K562 (cell line): ENCODE measurements around the gene RPL15. TPM values are rescaled to one million over a fixed set of nuclear protein-coding genes. Genes with fewer than 3 reads are reported as not detected.

Experiments used
- ATAC-seq: fragments of 200-7000 bp; cut with Tn5 transposase; 3 replicates; pipeline ENCODE4 v1.9.1; 2020; ENCODE audit warnings: moderate library complexity
- BruUV-seq: library from RNA; stranded (reverse); fragments of 400-500 nt; replicated peaks from 2 replicates; lab custom pipeline; 2021; lab: Mats Ljungman, UMichigan
- CTCF ChIA-PET: fragments of 300-600 bp; formaldehyde crosslinking; extraction: SDS; loops from one replicate; lab custom pipeline; 2021; ENCODE audit warnings: low intra/inter-chr PET ratio; lab: Yijun Ruan, JAX
- POLR2A ChIA-PET: fragments of 300-600, 350-650 bp; sonication (Branson Sonifier 250); formaldehyde crosslinking; extraction: SDS; loops from one replicate; lab custom pipeline; 2021; ENCODE audit warnings: antibody characterized with exemption, inconsistent platforms; lab: Yijun Ruan, JAX
- DNase-seq, 4 experiments: peaks; one replicate each; pipeline versions ENCODE4 v3.0.0 to v3.0.0-alpha.2; 2011 to 2018; ENCODE audit warnings: low spot score in 3 of 4, mixed read lengths in 3 of 4; ENCODE audit errors: extremely low read depth in 1 of 4
- FAIRE-seq: peaks from 2 replicates; lab custom pipeline; 2011; peaks lifted over from hg19 to GRCh38; lab: Jason Lieb, UNC
- H2AFZ ChIP-seq: 2 replicates; pipeline ENCODE4 v1.6.0; 2011; ENCODE audit warnings: low read depth, low read length, control low read depth, inconsistent platforms
- H3K27ac ChIP-seq: fragments of 200-600 bp; 3 replicates; pipeline ENCODE4 v1.8.0; 2011; ENCODE audit warnings: low read depth, mild to moderate bottlenecking, control low read depth, inconsistent platforms, low read length, moderate library complexity, mixed read lengths; ENCODE audit errors: extremely low read depth
- H3K27me3 ChIP-seq, 2 experiments: fragments of 300-600 bp in 1 of 2; 2 replicates in 1 of 2; 3 replicates in 1 of 2; pipeline versions ENCODE4 v1.6.0 to v1.8.0; 2011; ENCODE audit warnings: inconsistent platforms in 2 of 2, low read length in 2 of 2, mild to moderate bottlenecking in 1 of 2, mixed read lengths in 1 of 2, moderate library complexity in 1 of 2; ENCODE audit not compliant: control insufficient read depth in 2 of 2, insufficient read depth in 2 of 2
- H3K36me3 ChIP-seq: fragments of 300-600 bp; 3 replicates; pipeline ENCODE4 v1.8.0; 2011; ENCODE audit warnings: mild to moderate bottlenecking, low read length, inconsistent platforms; ENCODE audit not compliant: control insufficient read depth, insufficient read depth
- H3K4me1 ChIP-seq, 2 experiments: fragments of 200-600 bp in 1 of 2; replicated peaks in 1 of 2; 2 replicates in 1 of 2; 3 replicates in 1 of 2; pipeline versions ENCODE4 v1.5.1 to v1.8.0; 2011; ENCODE audit warnings: inconsistent platforms in 2 of 2, low read length in 2 of 2, mild to moderate bottlenecking in 1 of 2, mixed read lengths in 1 of 2, moderate library complexity in 1 of 2; ENCODE audit not compliant: control insufficient read depth in 2 of 2, insufficient read depth in 2 of 2
- H3K4me2 ChIP-seq: 2 replicates; pipeline ENCODE4 v1.6.1; 2011; ENCODE audit warnings: low read length, control low read depth, inconsistent platforms, mixed read lengths; ENCODE audit not compliant: insufficient read depth
- H3K4me3 ChIP-seq: fragments of 200-600 bp; sonication (generic), shearing (Covaris generic); 2 replicates; pipeline ENCODE4 v1.5.1; 2016; ENCODE audit warnings: control low read depth, inconsistent platforms
- H3K79me2 ChIP-seq: fragments of 200-600 bp; 3 replicates; pipeline ENCODE4 v1.8.0; 2011; ENCODE audit warnings: low read length, inconsistent platforms; ENCODE audit not compliant: control insufficient read depth, insufficient read depth
- H3K9ac ChIP-seq, 2 experiments: 2 replicates each; pipeline versions ENCODE4 v1.6.0 to v1.6.1; 2011; ENCODE audit warnings: low read depth in 2 of 2, low read length in 2 of 2, control low read depth in 1 of 2, inconsistent platforms in 1 of 2, mild to moderate bottlenecking in 1 of 2, mixed read lengths in 1 of 2; ENCODE audit not compliant: insufficient read depth in 1 of 2
- H3K9me1 ChIP-seq: one replicate; pipeline ENCODE4 v1.6.0; 2011; ENCODE audit warnings: inconsistent platforms, mild to moderate bottlenecking, low read length, moderate library complexity; ENCODE audit not compliant: control insufficient read depth, insufficient read depth
- H3K9me3 ChIP-seq: replicated peaks from 2 replicates; pipeline ENCODE4 v1.5.1; 2011; ENCODE audit warnings: low read depth, low read length, inconsistent platforms; ENCODE audit not compliant: control insufficient read depth, insufficient read depth
- H4K20me1 ChIP-seq: replicated peaks from 2 replicates; pipeline ENCODE4 v1.6.1; 2011; ENCODE audit warnings: low read length, inconsistent platforms, mixed read lengths; ENCODE audit not compliant: control insufficient read depth, insufficient read depth
- DMBX1 ChIP-seq: fragments of 250-450 bp; sonication (Bioruptor Pico); IDR thresholded peaks from 2 replicates; pipeline ENCODE4 v1.8.0; 2022; ENCODE audit warnings: inconsistent platforms, mild to moderate bottlenecking, moderate library complexity, borderline replicate concordance
- EP400 ChIP-seq: fragments of 450-650 bp; IDR thresholded peaks from 2 replicates; pipeline ENCODE4 v1.6.1; 2017; ENCODE audit warnings: antibody characterized with exemption, mild to moderate bottlenecking, moderate library complexity
- WGBS: fragments of 100-300 bp; shearing (Covaris generic); methylation state at CpG from one replicate; pipeline ENCODE4 v1.1.6; 2016; ENCODE audit warnings: low coverage, mixed read lengths; ENCODE audit not compliant: insufficient coverage; ENCODE audit errors: missing lambda C conversion rate; 5-methylcytosine and 5-hydroxymethylcytosine counted together
- in situ Hi-C: fragments of 300-500 bp; cut with MboI; formaldehyde crosslinking; loops from 4 replicates; pipeline ENCODE4 v1.15.0; 2018; ENCODE audit warnings: inconsistent platforms, mixed read lengths
- intact Hi-C: fragments of 100-400 bp; cut with micrococcal nuclease; formaldehyde crosslinking; loops from 2 replicates; pipeline ENCODE4 v1.14.2; 2022
- polyA plus RNA-seq, 8 experiments: library from polyadenylated mRNA; depleted of rRNA in 4 of 8; stranded (reverse) in 5 of 8; unstranded in 3 of 8; fragments of >200 nt; fragmentation: Nextera tagmentation in 2 of 8; fragmentation: Illumina TruSeq in 1 of 8; extraction: Ambion mirVana in 2 of 8; extraction: Trizol in 1 of 8; gene quantifications; 2 replicates each; pipeline versions ENCODE4 v1.2.1 to v1.2.3, GENCODE V29; 2011 to 2014; ENCODE audit warnings: inconsistent platforms in 1 of 8, missing spikeins in 1 of 8
- total RNA-seq, 7 experiments: library from RNA; depleted of rRNA in 6 of 7; stranded (reverse); fragments of >200 nt in 6 of 7; fragmentation: Illumina TruSeq in 2 of 7; extraction: Trizol in 2 of 7; gene quantifications; 2 replicates each; pipeline versions ENCODE4 v1.2.1 to v1.2.3, GENCODE V29; 2011 to 2021; ENCODE audit warnings: low replicate concordance in 1 of 7
- TF ChIP-seq, protein P1 (sequence below), 2 experiments: fragments of 450-650 bp in 1 of 2; sonication (generic) in 1 of 2; formaldehyde crosslinking in 1 of 2; IDR thresholded peaks in 1 of 2; conservative IDR thresholded peaks in 1 of 2; 2 replicates each; pipeline versions ENCODE4 v1.6.1 to v1.8.1; 2016 to 2023; ENCODE audit warnings: mild to moderate bottlenecking in 2 of 2, moderate library complexity in 2 of 2, inconsistent platforms in 1 of 2, missing genetic modification reagents in 1 of 2

The RPL15 gene
- total and polyA plus RNA-seq, 9 of the 15 experiments (the other 6 are each of a cell fraction or from before 2014, with no cell fraction given) = 2,393 to 8,850 (median 3,928) TPM

DNA sequence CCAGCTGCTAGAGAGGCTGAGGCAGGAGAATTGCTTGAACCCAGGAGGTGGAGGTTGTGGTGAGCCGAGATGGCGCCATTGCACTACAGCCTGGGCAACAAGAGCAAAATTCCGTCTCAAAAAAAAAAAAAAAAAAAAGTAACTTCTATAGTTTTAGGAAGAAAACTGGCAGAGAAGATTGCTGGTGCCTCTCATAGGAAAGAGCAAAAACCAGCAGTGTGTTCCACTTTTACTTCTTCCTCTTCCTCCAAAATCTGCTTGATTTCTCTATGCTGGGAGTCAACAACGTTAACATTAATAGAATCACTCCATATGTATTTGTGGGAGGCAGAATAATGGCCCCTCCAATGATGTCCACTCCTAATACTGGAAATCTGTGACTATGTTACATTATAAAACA lies 15.6 kb downstream of the RPL15 start:
- no peaks in the 10 kb centered on the region for H3K9me1 ChIP-seq
- no peaks in the 10 kb centered on the region for H3K9me3 ChIP-seq
- BruUV-seq = no TSS peak
- no peak overlapping the region for H3K27ac ChIP-seq
- in situ Hi-C loops = no loop called here
- TF ChIP-seq EP400 = no peak
- intact Hi-C loops = no loop called here
- H3K4me2 ChIP-seq = no peak overlapping the region
- ATAC-seq = no peak
- no peaks in the 10 kb centered on the region; a peak in 1 of 5 replicates for H3K4me1 ChIP-seq
- ChIA-PET POLR2A (interaction anchor here (1.1 to 8.9 kb wide), 2 partner anchors 8 to 14 kb away, joined by 5 to 81 read pairs; partner anchors contain the start of genes NKIRAS1 and RPL15), CTCF (no interaction called here)
- H3K27me3 ChIP-seq = no peaks in the 10 kb centered on the region
- no peaks in the 10 kb centered on the region for H4K20me1 ChIP-seq
- H3K36me3 ChIP-seq = no peaks in the 10 kb centered on the region
- H3K79me2 ChIP-seq = no peaks in the 10 kb centered on the region
- no peak for FAIRE-seq
- 69% methylated on average over 4 of the region's 4 CpGs for WGBS
- H3K4me3 ChIP-seq = no peak overlapping the region
- peak overlapping the region; percentile 26 for H2AFZ ChIP-seq
- H3K9ac ChIP-seq = no peak overlapping the region
- no peak for DNase-seq

DNA sequence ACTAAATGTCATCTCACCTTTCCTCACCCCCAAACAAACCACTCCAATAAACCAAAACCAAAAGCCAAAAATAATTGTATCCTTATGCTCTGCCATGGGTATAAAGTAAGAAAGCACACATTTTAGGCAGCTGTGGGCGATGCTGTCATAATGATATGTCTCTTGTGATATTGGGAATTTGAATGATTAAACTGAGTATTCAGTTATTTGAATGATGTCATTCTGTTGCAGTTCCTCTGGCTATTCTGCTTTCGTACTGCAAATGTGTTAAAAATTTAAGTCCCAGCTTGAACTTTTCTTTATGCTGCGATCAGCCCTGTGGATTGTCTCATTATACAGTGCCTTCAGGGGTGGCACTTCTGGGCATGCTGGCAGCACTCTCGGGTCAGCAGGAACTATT lies 17.3 kb downstream of the RPL15 start:
- intact Hi-C loops = no loop called here
- no peak for ATAC-seq
- Histone ChIP-seq H4K20me1 (no peaks in the 10 kb centered on the region), H3K36me3 (no peaks in the 10 kb centered on the region), H3K79me2 (no peaks in the 10 kb centered on the region), H3K27ac (no peak overlapping the region), H3K27me3 (no peaks in the 10 kb centered on the region), H3K4me1 (peaks cover 4 to 7% of the 10 kb centered on the region in 2 experiments; a peak in 3 of 5 replicates), H3K9ac (no peak overlapping the region), H3K9me1 (no peaks in the 10 kb centered on the region), H3K4me3 (no peak overlapping the region), H3K4me2 (no peak overlapping the region), H3K9me3 (no peaks in the 10 kb centered on the region), H2AFZ (0 out of 2 replicates have a peak overlapping the region, but pooled peaks have one; percentile 5)
- no peak for TF ChIP-seq DMBX1
- TF ChIP-seq, protein P1, sequence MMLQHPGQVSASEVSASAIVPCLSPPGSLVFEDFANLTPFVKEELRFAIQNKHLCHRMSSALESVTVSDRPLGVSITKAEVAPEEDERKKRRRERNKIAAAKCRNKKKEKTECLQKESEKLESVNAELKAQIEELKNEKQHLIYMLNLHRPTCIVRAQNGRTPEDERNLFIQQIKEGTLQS (IDR thresholded peaks at IDR 0.05) = peak; percentile 40; the same call in 1 of the 2 replicates
- TF ChIP-seq, protein P1 (CRISPR knock-in tag; conservative IDR thresholded peaks at IDR 0.05) = no peak
- no peak for FAIRE-seq
- POLR2A ChIA-PET = interaction anchor here (1.0 to 11.6 kb wide), 2 partner anchors 15 to 46 kb away, joined by 3 to 165 read pairs; partner anchors contain the start of genes NKIRAS1 and RPL15
- no TSS peak for BruUV-seq
- CTCF ChIA-PET = no interaction called here
- WGBS = 50% methylated on average over 4 of the region's 4 CpGs
- no peak for DNase-seq
- in situ Hi-C loops = no loop called here
